Measurements from ENCODE around the gene FAM107B.

The FAM107B gene

GRCh38 chr10:14578060-14578952, 196.4 kb downstream of the FAM107B start:
- peak; percentile 70 for DNase-seq (ENCODE audit: low spot score)

- DNase-seq (ENCODE audit: low spot score): no peak
Measured at GRCh38 chr10:14574885-14575284, 199.8 kb downstream of the FAM107B start.

- no peak for DNase-seq (ENCODE audit: low spot score)
Measured at GRCh38 chr10:14574291-14574690, 200.4 kb downstream of the FAM107B start.

- DNase-seq (ENCODE audit: low spot score): peak; percentile 54
Measured at GRCh38 chr10:14573666-14574261, 200.9 kb downstream of the FAM107B start.

- no peak for DNase-seq (ENCODE audit: low spot score)
Measured at GRCh38 chr10:14572811-14573210, 201.9 kb downstream of the FAM107B start.

- DNase-seq (ENCODE audit: low spot score): peak; percentile 73
Measured at GRCh38 chr10:14571866-14572507, 202.7 kb downstream of the FAM107B start.

- DNase-seq (ENCODE audit: low spot score): no peak
Measured at GRCh38 chr10:14570800-14571199, 203.9 kb downstream of the FAM107B start.

GRCh38 chr10:14569274-14570060, 205.2 kb downstream of the FAM107B start:
- DNase-seq (ENCODE audit: low spot score): no peak

GRCh38 chr10:14567421-14567820, 207.3 kb downstream of the FAM107B start:
- DNase-seq (ENCODE audit: low spot score): no peak

GRCh38 chr10:14566498-14566897, 208.2 kb downstream of the FAM107B start:
- no peak for DNase-seq (ENCODE audit: low spot score)

GRCh38 chr10:14565199-14565598, 209.5 kb downstream of the FAM107B start:
- no peak for DNase-seq (ENCODE audit: low spot score)

GRCh38 chr10:14564268-14564744, 210.4 kb downstream of the FAM107B start:
- DNase-seq (ENCODE audit: low spot score): peak; percentile 74

GRCh38 chr10:14563359-14563940, 211.2 kb downstream of the FAM107B start:
- DNase-seq (ENCODE audit: low spot score): no peak

- DNase-seq (ENCODE audit: low spot score): no peak
Measured at GRCh38 chr10:14563076-14563336, 211.7 kb downstream of the FAM107B start.

- DNase-seq (ENCODE audit: low spot score): no peak
Measured at GRCh38 chr10:14562218-14563075, 212.2 kb downstream of the FAM107B start.

GRCh38 chr10:14560791-14561765, 213.6 kb downstream of the FAM107B start:
- no peak for DNase-seq (ENCODE audit: low spot score)

GRCh38 chr10:14560274-14560673, 214.4 kb downstream of the FAM107B start:
- peak; percentile 83 for DNase-seq (ENCODE audit: low spot score)

- DNase-seq (ENCODE audit: low spot score): no peak
Measured at GRCh38 chr10:14558025-14558424, 216.7 kb downstream of the FAM107B start.

GRCh38 chr10:14557567-14557966, 217.1 kb downstream of the FAM107B start:
- DNase-seq (ENCODE audit: low spot score): no peak
